ENCODE results near the gene SPTB. TPM values are rescaled to one million over a fixed set of nuclear protein-coding genes. Genes with fewer than 3 reads are reported as not detected.
A peak's percentile ranks its signal among the peaks of the same experiment; 100 is the strongest.

SPTB gene
- total RNA-seq, 1 experiment from 2014 or later: not detected

GRCh38 chr14:64774272-64774671 is 105.4 kb downstream of the SPTB start:
- peak; percentile 47 for DNase-seq (ENCODE audit: low spot score)
- in situ Hi-C loops (cut with HindIII; ENCODE audit: low sequenced_read_pairs): no loop called here

DNA sequence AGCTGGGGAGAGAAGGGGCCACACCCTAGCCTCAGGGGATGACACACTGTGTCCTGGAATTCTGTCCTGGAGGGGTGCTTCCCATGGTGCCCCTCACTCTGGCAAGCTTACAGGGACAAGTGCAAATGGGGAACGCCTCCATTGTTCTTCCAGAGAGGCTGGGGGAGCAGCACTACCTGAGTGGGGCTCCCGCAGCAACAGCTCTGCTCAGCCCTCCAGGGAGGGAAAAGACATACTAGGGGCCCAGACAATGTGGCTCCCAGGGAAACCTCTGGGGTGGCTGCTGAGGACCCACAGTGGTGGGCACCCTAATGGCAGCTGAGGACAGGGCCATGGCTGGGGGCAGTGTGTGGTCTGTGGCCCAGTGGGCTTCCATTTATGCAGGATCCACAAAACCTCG is 106.1 kb downstream of the SPTB start:
- no peak for DNase-seq (ENCODE audit: low spot score)
- in situ Hi-C loops (cut with HindIII; ENCODE audit: low sequenced_read_pairs): no loop called here

GRCh38 chr14:64773046-64773445 is 106.7 kb downstream of the SPTB start:
- in situ Hi-C loops (cut with HindIII; ENCODE audit: low sequenced_read_pairs): no loop called here
- DNase-seq (ENCODE audit: low spot score): no peak

DNA sequence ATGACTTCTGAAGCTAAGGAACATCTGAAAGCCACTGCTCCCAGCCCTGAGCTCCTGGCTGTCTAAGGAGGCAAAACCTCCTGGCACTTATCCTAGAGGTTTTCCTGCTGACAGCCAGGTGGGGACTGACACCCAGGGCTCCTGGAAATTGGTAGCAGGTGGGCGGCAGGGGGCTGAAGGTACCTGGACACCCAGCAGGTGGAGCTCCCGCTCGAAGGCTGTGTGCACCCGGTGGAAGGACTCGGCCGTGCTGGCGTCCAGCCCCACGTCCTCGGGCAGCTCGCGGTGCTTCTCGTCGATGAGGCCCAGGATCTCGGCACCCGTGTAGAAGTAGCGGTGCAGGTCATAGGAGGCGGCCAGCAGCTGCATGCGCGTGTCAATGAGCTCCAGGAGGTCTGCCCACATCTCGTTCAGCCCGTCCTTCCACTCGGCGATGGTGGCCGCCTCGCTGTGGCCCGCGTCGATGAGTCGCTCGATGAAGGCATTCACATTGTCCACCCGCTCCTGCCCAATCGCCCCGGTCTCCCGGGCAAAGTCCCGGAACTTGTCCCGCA is 107.2 kb downstream of the SPTB start:
- in situ Hi-C loops (cut with HindIII; ENCODE audit: low sequenced_read_pairs): no loop called here

GRCh38 chr14:64771161-64771560 is 108.5 kb downstream of the SPTB start:
- no peak for DNase-seq (ENCODE audit: low spot score)
- in situ Hi-C loops (cut with HindIII; ENCODE audit: low sequenced_read_pairs): no loop called here

More for the DNA sequence above, 107.2 kb downstream of the SPTB start:
- no peak for DNase-seq (ENCODE audit: low spot score)

- in situ Hi-C loops (cut with HindIII; ENCODE audit: low sequenced_read_pairs): no loop called here
- no peak for DNase-seq (ENCODE audit: low spot score)
Observed at GRCh38 chr14:64770751-64771150, 109.0 kb downstream of the SPTB start.

GRCh38 chr14:64769096-64770020 is 110.3 kb downstream of the SPTB start:
- DNase-seq (ENCODE audit: low spot score): no peak
- in situ Hi-C loops (cut with HindIII; ENCODE audit: low sequenced_read_pairs): no loop called here

DNA sequence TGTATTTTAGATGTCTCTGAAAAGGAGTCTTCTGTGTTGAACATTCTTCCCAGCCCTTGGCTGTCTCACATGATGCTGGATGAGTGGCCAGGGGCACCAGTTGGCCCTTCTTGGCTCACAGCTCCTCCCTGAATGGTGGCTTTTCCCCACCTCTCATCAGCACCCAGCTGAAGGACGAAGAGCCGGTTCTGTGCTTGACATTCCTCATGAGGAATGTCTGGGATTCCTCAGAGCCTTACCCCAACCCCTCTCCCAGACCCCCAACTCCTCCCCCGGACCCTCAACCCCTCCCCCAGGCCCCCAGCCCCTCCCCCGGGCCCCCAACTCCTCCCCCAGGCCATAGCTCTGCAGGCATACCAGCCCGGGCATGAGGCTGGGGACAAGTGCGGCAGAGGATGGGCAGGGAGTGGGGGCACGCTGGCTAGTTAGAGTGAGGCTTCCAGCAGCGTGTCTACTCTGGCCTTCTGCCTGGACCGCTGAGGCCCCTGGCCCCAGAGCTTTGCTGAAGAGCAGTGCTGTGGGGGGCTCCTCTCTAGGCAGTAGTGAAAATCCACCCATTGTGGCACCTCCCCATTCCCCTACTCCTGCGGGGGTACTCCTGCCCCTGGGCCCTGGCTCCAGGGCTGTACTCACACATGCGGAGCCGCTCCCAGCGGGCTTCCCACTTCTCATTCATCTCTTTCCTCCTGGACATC is 111.2 kb downstream of the SPTB start:
- in situ Hi-C loops (cut with HindIII; ENCODE audit: low sequenced_read_pairs): no loop called here
- peak; percentile 59 for DNase-seq (ENCODE audit: low spot score)

DNA sequence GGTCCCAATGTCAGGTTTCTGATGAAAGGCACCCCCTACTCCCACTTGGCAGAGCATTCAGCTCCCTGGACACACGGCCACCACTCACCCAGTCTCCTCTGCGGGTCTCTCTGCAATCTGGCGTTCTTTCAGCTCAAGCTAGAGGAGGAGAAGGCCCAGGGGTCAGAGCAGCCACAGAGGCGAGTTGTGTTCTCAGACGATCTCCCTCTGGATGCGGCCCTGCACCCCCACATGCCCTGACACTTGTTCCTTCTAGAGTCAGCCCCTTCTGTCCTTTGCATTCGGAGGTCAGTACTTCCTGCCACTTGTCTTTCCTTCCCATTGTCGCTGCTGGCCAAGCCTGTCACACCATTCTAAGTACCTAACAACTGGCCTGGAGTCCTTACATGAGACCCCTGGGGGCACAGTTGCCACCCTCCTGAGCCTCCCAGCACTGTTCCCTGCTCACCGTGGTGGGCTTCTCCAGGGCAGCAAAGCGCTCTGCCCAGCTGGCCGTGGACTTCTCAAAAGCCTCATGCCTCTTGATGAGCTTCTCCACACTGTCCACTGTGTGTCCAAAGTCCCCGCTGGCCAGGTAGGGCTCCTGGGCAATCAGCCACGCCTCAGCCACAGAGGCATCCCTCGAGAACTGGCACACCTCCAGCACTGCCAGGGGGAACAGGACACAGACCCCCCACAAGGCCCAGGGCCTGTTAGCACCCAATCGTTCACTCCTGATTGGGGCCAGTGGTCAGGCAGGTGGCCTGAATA is 112.3 kb downstream of the SPTB start:
- in situ Hi-C loops (cut with HindIII; ENCODE audit: low sequenced_read_pairs): no loop called here
- DNase-seq (ENCODE audit: low spot score): no peak

- in situ Hi-C loops (cut with HindIII; ENCODE audit: low sequenced_read_pairs): no loop called here
- peak; percentile 44 for DNase-seq (ENCODE audit: low spot score)
Observed at GRCh38 chr14:64766430-64767151, 113.1 kb downstream of the SPTB start.

GRCh38 chr14:64765740-64766302 is 113.9 kb downstream of the SPTB start:
- no peak for DNase-seq (ENCODE audit: low spot score)
- in situ Hi-C loops (cut with HindIII; ENCODE audit: low sequenced_read_pairs): no loop called here

- peak; percentile 65 for DNase-seq (ENCODE audit: low spot score)
- in situ Hi-C loops (cut with HindIII; ENCODE audit: low sequenced_read_pairs): no loop called here
Observed at GRCh38 chr14:64764641-64765520, 114.8 kb downstream of the SPTB start.

- peak; percentile 55 for DNase-seq (ENCODE audit: low spot score)
- in situ Hi-C loops (cut with HindIII; ENCODE audit: low sequenced_read_pairs): no loop called here
Observed at GRCh38 chr14:64763801-64764621, 115.7 kb downstream of the SPTB start.

DNA sequence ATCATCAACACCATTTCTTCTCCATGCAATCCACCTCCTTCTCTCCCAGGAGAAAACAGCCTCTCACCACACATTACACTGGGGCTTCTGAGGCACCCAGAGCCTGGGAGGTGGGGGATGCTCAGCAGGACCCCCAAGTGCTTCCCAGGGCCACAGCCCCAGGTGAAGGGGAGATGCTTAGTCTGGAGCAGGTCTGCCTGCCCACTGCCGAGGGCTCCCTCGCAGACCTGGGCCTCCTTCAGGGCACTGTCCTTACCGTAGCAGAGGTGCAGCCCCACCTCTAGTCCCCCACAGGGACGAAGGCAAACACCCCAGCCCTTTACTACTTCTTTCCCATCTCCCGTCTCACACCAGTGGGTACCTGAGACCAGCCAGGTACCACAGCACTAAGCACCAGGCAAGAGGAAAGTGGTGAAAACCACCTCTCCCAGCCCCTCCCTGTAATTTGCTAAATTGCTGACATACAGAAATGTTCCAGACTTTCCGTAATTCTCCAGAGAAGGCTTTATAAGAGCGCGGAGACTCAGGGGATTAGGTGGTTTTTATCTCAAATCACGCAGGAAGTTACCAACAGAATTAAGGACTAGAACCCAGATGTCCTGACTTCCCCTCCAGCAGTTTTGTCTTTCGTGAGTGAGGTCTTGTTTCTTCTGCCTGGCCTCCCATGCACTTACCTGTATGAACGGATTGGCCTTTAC is 116.5 kb downstream of the SPTB start:
- in situ Hi-C loops (cut with HindIII; ENCODE audit: low sequenced_read_pairs): no loop called here
- no peak for DNase-seq (ENCODE audit: low spot score)

- in situ Hi-C loops (cut with HindIII; ENCODE audit: low sequenced_read_pairs): no loop called here
- peak; percentile 86 for DNase-seq (ENCODE audit: low spot score)
Observed at GRCh38 chr14:64762044-64763034, 117.4 kb downstream of the SPTB start.
